Fibroblast of skin of right biceps (primary cell): ENCODE data around the gene RNF146.

ENCODE experiments used
- DNase-seq: peaks from one replicate; pipeline ENCODE4 v3.0.0-alpha.2; 2013

RNF146 gene

DNA sequence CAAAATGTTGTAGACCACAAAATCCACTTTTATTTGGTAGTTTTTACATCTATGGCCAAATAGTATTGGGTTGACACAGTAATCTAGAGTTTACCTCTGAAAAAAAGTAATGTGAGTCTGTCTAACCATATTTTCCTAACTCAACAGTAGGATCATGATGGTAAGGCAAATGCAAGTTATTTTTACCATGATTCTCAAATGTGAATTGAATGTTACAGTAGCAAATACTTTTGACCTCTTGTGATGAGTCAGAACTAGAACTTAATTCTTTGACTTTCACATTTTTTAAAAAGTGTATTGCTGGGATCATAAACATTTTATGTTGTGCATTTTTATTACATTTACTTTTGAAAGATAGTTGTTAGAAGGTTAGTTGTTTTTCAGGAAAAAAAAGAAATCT, 22.0 kb downstream of the RNF146 start:
- no peak for DNase-seq

GRCh38 chr6:127289934-127290333, 23.3 kb downstream of the RNF146 start:
- DNase-seq: no peak

DNA sequence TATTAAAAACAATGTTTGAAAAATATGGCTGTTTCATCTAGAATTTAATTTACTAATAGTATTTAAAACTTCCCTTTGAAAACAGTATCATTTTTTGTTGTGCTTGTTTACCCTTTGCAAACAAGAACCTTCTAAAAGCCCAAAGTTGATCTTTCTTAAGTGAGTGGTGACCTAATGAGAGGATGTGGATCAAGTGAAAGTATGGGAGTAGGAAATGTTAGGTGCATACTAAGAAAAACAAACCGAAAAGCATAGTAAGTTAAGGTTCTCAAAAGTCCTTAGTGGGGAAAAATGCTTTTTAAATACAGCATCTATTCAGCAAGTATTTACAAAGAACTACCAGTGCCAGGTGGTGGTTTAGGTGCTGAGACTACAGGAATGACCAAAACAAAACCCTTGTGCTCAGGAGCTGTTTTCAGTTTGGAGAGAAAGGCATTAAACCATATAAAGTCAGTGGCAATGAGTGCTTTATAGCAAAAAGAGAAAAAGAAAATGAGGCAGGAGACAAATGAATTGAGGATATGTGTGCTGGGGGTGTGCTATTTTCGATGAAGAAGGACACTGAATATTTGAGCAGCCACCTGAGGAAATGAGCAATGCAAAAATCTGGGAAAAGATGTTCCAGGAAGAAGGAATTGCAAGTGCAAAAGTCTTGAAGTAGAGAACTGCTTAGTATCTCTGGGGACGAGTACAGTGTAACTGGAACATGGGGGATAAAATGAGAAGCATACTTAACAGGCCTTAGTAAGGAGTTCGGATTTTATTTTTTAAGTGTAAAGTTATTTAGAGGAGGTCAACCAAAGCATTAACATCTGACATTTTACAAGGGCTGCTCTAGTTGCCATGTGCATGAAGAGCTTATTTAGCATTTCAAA, 24.0 kb downstream of the RNF146 start:
- DNase-seq: no peak

DNA sequence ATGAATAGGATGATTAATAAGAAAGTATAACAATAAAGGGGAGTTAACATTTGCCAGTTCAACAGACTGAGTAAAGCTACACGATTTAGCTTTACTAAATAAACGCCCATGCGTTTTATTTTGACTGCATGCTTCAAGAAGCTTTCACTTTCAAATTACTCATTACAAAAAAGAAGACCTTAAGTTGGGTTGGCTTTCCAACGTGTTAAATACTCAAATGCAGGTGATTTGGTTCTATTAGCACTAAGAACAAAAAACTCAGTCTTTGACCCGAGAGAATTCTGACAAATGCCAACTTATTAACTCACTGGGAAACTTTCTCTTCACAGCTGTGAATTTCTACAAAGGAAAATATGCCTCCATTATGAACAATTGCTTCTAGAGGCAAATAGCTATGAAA, 24.8 kb downstream of the RNF146 start:
- DNase-seq: no peak

GRCh38 chr6:127297502-127298070, 30.9 kb downstream of the RNF146 start:
- DNase-seq: no peak

- DNase-seq: peak; percentile 11
These were observed 31.8 kb downstream of the RNF146 start for GRCh38 chr6:127298475-127298874.

DNA sequence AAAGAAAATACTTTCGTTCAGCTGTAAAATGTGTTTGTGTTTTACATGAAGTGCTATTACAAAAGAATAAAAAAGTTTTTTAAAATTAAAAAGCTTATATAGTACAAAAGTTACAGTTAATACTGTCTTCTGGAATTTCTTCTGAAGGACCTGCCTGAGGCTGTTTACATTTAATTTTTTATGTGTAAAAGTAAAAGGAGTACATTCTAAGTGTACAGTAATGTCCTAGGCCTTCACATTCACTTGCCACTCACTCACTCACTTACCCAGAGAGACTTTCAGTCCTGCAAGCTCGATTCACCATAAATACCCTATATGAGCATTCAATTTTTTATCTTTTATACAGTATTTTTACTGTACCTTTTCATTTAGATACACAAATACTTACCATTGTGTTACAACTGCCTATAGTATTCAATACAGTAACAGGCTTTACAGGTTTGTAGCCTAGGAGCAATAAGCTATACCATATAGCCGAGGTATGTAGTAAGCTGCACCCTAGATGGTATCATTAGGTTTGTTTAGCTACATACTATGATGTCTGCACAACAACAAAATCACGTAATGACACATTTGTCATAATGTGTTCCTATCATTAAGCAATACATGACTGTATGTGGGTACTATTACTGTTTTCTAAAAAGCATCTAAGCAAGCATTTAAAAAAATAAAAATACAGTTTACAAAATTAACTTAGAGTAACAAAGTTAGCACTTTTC, 33.0 kb downstream of the RNF146 start:
- DNase-seq: peak; percentile 4

DNA sequence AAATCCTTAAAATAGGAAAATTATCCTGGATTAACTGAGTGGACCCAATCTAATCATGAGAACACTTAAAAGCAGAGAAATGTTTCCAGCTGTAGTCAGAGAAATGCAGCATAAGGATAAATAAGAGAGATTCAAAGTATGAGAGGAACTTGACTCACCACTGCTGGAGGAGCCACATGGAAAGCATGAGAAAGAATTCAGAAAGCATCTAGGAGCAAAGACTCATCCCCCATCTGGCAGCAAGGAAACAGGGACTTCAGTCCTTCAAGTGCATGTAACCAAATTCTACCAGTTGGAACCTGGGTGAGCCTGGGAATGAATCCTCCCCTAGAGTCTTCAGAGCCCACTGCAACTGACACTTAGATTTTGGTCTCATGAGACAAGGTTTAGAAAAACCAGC, 33.7 kb downstream of the RNF146 start:
- peak; percentile 93 for DNase-seq

- DNase-seq: peak; percentile 36
These were observed 34.6 kb downstream of the RNF146 start for GRCh38 chr6:127301199-127301700.

- DNase-seq: peak; percentile 47
These were observed 36.3 kb downstream of the RNF146 start for GRCh38 chr6:127302728-127303660.

DNA sequence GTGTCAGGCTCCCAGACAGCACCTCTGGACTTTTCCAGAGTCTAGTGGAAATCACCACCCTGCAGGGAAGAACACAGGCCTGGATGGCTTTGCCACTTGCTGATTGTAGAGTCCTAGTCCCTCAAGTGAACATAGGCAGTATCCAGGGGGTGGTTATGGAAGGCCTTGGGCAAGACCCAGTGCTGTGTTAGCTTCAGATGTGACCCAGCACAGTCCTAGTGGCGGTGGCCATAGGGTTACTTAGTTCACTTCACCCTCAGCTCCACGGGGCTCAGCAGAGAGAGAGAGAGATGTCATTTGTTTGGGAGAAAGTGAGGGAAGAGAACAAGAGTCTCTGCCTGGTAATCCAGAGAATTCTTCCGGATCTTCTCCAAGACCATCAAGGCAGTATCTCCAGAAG, 37.3 kb downstream of the RNF146 start:
- DNase-seq: no peak

GRCh38 chr6:127305741-127306140, 39.1 kb downstream of the RNF146 start:
- DNase-seq: no peak

GRCh38 chr6:127317388-127318128, 50.9 kb downstream of the RNF146 start:
- no peak for DNase-seq

DNA sequence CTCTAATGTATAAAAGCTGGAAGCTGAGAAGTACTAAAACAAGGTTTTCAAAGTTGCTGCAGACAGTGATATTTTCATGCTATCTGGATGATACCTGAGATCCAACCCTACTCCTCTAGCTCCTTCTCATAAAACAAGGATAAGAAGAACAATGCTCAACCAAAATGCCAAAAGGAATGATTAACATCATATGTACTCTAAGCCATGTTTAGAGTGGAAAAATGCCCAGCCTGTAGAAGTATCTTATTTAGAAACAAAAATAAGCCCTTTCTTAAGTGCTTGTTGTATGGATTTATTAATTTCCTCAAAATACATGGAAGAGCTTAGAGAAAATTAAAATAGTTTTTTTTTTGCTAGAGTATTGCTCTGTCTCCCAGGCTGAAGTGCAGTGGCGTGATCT, 53.0 kb downstream of the RNF146 start:
- DNase-seq: no peak

- peak; percentile 86 for DNase-seq
These were observed 61.5 kb downstream of the RNF146 start for GRCh38 chr6:127328043-127328609.

DNA sequence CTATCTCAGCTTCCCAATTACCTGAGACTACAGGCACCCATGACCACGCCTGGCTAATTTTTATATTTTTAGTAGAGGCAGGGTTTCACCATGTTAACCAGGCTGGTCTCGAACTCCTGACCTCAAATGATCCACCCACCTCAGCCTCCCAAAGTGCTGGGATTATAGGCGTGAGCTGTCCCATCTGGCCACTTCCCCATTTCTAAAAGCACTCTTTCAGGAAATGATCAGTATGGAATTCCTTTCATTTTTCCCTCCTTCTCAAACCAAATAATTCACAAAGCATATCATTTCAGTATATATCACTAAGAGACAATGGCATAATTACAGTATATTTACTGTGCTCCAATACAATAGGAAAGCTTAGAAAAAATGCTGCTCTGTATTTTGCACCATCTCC, 64.6 kb downstream of the RNF146 start:
- peak; percentile 37 for DNase-seq

- no peak for DNase-seq
These were observed 65.8 kb downstream of the RNF146 start for GRCh38 chr6:127332383-127332961.
